NCI-H2081 (cell line): ENCODE measurements around the gene SLC6A9.

Source experiments
- DNase-seq, 2 experiments: peaks; one replicate each; lab custom pipeline; 2025; lab: John Stamatoyannopoulos, UW

SLC6A9 gene

DNA sequence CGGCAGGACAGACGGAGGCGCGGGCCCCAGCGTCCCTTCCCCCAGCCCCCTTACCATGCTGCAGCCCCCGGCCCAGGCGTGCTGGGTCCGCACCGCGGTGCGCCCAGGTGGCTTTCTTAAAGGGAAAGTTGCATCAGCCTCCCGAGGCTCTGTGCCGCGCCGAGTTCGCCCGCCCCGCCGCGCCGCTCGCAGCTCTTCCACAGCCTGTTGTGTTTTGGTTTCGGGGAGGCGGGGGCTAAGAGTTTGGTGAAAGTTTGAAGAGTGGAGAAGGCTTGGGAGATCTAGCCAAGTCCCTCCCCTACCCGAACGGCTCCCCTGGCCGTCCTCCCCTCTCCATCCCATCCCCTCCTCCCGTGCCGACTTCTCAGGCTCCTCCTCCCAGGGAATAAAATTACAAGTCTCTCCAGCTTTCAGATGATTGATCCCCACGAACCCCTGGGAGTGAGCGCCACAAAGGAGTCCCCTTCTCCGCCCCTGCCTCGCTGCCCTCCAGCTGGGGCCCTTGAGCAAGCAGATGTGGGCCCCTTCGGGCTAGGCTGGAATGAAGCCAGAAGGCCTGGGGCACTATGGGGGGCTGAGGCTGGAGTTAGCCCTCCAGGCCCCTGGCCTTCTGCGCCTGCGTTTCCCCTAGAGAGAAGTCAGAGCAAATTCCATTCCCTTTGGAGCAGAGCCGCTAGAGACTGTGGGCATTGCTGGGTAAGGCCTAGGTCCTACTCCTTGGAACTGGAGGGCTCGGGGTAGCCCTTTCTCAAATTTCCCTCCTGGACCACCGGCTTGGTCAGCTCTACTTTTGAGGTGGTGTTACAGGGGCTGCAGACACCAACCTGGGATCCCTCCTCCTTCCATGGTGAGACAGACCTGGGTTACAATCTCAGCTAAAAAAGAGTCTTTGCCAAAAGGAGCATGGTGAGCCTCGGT is at the start of gene SLC6A9:
TSS of gene SLC6A9 (minus strand) at position 211 of the 918 bp plus-strand sequence. CDS start 7,185 bp downstream, outside the sequence.
- DNase-seq: no peak

GRCh38 chr1:44079566-44079965 is 48.3 kb upstream of the SLC6A9 start:
- DNase-seq: no peak

DNA sequence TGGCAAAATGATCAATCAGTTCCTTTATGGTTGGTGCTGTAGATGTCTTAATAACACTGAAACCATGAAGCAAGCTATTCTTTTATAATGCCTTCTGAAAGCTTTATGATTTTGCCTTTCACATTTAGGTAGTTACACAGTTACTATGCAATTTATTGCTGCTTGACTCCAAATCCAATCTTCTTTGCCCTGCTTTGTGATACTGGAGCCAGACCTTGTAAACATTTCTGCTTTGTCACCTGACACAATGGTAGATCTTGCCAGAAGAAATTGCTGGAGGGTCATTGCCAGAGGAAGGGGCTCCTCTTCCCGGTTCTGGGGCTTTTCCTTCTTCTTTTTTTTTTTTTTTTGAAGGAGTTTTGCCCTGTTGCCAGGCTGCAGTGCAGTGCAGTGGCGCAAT is 46.8 kb upstream of the SLC6A9 start:
- DNase-seq: no peak

GRCh38 chr1:44077421-44077820 is 46.2 kb upstream of the SLC6A9 start:
- no peak for DNase-seq

DNA sequence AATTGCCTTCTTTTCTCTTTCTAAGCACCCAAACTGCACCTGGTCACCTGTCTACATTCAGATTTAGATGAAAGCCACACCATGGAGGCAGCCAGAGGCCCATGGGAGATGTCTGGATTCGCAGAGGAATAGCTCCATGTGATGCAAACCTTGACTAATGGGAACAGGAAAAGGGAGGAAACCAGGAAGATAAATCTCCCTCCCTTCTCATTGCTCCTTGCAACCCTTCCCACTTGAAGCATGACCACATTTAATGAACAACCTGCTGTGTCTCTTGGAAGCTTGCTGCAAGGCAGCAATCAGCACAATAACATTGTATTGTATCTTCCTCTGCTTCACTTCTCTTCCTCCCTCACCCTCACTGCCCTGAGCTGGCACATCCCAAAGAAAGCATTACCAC is 44.8 kb upstream of the SLC6A9 start:
- peak in 1 of 2 experiments; percentile 20 for DNase-seq

- DNase-seq: no peak
These were observed 43.2 kb upstream of the SLC6A9 start for GRCh38 chr1:44074415-44074814.

GRCh38 chr1:44073528-44073927 is 42.3 kb upstream of the SLC6A9 start:
- DNase-seq: no peak

GRCh38 chr1:44072821-44073220 is 41.6 kb upstream of the SLC6A9 start:
- DNase-seq: no peak

- no peak for DNase-seq
These were observed 40.9 kb upstream of the SLC6A9 start for GRCh38 chr1:44072204-44072603.

DNA sequence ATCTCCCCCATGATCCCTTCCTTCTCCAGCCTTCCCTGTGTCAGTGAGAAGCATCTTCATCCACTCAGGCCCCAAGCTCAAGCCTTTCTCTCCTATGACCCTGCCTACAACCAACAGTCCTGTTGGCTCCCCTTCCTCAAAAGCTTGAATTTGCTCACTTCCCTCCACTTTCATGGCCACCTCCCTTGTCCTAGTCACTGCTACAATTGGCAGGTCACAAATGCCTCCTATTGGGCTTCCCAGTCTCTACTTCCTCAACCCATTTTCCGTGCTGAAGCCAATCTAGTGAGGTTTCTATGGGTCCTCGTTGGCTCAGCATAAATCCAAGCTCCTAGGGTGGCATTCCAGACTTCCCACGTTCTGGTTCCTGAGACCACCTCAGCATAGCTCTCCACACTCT is 40.2 kb upstream of the SLC6A9 start:
- no peak for DNase-seq

GRCh38 chr1:44068442-44068921 is 37.2 kb upstream of the SLC6A9 start:
- no peak for DNase-seq

GRCh38 chr1:44067266-44068250 is 36.3 kb upstream of the SLC6A9 start:
- no peak for DNase-seq

DNA sequence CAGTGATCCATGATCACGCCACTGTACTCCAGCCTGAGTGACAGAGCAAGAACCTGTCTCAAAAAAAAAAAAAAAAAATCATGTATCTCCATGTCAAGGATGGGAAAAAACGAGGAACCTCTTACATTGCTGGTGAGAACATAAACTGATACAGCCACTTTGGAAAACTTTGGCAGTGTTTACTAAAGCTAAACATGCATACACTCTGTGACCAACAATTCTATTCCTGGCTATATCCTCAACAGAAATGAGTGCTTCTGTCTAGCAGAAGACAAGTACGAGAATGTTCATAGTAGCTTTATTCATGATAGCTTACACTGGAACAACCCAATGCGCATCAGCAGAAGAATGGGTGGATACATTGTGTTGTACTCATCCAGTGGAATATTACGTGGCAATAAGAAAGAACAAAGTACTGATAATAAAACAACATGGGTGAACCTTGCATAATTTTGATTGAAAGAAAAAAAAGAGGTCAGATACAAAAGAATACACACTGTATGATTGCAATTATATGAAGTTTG is 31.5 kb upstream of the SLC6A9 start:
- DNase-seq: no peak

DNA sequence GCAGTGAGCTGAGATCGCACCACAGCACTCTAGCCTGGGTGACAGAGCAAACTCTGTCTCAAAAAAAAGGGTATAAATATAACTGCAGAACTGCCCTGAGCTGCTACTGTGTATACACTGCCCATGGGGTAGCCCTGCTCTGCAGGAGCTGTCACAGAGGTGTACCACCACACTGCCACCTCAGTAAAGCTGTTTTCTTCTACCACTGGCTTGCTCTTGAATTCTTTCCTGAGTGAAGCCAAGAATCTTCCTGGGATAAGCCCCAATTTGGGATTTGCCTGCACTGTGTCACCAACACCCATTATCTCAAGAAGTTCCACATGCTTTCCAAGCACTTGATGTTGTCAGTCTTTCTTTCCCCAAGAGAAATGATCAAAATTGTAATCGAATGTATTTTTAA is 30.6 kb upstream of the SLC6A9 start:
- no peak for DNase-seq

- DNase-seq: no peak
These were observed 29.6 kb upstream of the SLC6A9 start for GRCh38 chr1:44060830-44061267.

GRCh38 chr1:44059664-44060355 is 28.5 kb upstream of the SLC6A9 start:
- no peak for DNase-seq

- no peak for DNase-seq
These were observed 27.9 kb upstream of the SLC6A9 start for GRCh38 chr1:44059212-44059611.

DNA sequence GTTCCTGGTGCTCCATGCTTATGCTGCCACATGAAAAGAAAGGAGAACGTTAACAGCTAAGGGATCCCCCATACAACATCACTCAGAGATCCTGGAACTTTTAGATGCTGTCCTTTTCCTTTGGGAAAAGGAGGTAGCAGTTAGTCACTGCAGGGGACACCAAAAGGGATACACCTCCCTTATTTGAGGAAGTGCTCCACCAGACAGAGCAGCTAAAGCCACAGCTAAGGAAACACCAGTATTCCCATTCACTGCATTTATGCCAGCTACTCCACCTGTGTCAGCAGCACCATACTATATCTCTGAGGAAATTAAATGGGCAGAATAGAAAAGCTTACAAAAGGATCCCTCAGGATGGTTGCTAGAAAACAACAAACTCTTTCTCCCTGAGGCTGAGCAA is 26.0 kb upstream of the SLC6A9 start:
- no peak for DNase-seq

DNA sequence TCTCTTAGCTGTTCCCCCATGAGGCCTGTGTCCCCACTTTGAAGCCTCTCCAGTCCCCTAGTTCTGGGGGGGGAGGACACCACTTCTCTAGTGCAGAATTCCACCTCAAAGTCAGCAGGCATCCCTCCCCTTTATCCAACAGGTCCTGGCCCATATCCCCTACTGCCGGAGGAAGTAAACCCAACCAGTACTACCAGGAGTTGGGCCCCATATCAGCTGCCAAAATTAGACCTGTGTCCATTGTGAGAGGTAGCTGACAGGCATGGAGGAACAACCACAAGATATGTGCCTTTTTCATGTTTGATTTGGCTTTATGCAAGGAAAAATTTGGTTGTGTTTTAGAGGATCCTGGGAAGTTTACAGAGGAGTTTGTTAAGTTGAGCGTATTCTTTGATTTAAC is 22.1 kb upstream of the SLC6A9 start:
- DNase-seq: no peak

DNA sequence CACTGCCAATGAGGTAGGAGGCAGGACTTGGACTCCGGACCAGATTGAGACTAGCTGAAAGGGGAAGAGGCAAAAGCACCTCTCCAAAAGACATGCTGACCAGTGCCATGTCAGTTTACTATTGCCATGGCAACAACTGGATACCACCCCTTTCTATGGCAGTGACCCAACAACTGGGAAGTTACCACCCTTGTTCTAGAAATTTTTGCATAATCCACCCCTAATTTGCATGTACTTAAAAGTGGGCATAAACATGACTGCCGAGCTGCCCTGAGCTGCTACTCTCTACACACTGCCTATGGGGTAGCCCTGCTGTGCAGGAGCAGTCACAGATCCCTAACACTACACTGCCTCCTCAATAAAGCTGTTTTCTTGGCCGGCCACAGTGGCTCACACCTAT is 19.0 kb upstream of the SLC6A9 start:
- DNase-seq: no peak

GRCh38 chr1:44049839-44050238 is 18.6 kb upstream of the SLC6A9 start:
- no peak for DNase-seq
